Measurements from ENCODE around the gene SLC41A3. TPM values are rescaled to one million over a fixed set of nuclear protein-coding genes. Genes with fewer than 3 reads are reported as not detected.

Gene SLC41A3
- total and polyA plus RNA-seq, 2 experiments from 2014 or later, result 19.8 to 56.0 TPM

DNA sequence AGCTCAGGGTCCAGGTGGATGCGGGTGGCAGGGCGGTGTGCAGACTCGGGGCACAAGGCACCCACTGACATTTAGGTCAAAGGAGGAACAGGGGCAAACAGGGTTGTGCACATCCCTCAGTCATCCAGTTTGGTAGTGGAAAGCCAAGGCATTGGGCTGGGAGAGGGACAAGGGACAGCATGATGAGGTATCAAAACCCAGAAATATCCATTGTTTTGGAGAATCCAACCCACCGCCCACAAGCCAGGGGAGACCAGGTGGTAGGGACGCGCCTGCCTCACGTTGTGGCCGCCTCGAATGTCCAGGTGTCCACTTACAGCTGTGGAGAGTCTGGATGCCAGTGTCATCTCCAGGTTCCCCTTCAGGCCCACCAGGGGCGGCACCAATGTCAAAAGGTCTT is 33.3 kb downstream of the SLC41A3 start:
- Histone ChIP-seq H3F3A (ENCODE audit: insufficient read depth) (no peaks in the 10 kb centered on the region), H2AFZ (no peak overlapping the region), H3K27ac (no peak overlapping the region), H3K79me2 (ENCODE audit: insufficient read depth) (no peaks in the 10 kb centered on the region), H3K9me3 (ENCODE audit: low read depth) (no peaks in the 10 kb centered on the region), H4K20me1 (ENCODE audit: insufficient read depth) (no peaks in the 10 kb centered on the region), H3K36me3 (ENCODE audit: low read depth) (no peaks in the 10 kb centered on the region), H3K27me3 (replicated peaks; ENCODE audit: insufficient read depth) (no peaks in the 10 kb centered on the region), H3K9ac (no peak overlapping the region), H3K4me1 (ENCODE audit: insufficient read depth) (no peaks in the 10 kb centered on the region), H3K4me2 (ENCODE audit: unreplicated experiment) (no peak overlapping the region), H3K9me2 (ENCODE audit: insufficient read depth) (no peaks in the 10 kb centered on the region), H3K4me3 (no peak overlapping the region)
- DNase-seq, result no peak
- no peak for TF ChIP-seq EZH2 (IDR thresholded peaks at IDR 0.05; ENCODE audit: insufficient read depth, poor library complexity, severe bottlenecking)
- no peak for TF ChIP-seq EZH2phosphoT487 (IDR thresholded peaks at IDR 0.05; ENCODE audit: insufficient read depth, low read depth)
- in situ Hi-C loops (cut with MboI), result no loop called here
- 90 to 95% methylated on average over 10 of the region's 10 CpGs for WGBS, 2 experiments (ENCODE audit: low coverage in 1 of 2, low lambda C conversion rate in 2 of 2, missing lambda C conversion rate in 2 of 2)

DNA sequence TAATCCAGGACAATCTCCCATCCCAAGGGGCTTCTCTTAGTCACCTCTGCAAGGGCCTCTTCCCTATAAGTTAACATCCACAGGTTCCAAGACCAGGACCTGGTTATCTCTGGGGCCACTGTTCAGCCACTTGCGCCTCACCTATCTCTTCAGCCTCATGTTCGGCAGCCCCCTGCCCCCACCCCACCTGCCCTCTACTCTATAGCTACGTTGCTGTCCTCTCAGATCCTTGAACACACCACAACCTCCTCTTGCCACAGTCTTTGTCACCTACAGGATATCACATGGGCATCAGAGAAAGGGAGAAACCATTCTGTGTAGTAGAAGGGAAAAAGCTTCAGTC is 33.9 kb downstream of the SLC41A3 start:
- no peak overlapping the region for H3K9ac ChIP-seq
- H3K4me3 ChIP-seq, result no peak overlapping the region
- H3K4me2 ChIP-seq (ENCODE audit: unreplicated experiment), result no peak overlapping the region
- no peaks in the 10 kb centered on the region for H3K9me2 ChIP-seq (ENCODE audit: insufficient read depth)
- no peaks in the 10 kb centered on the region for H3K79me2 ChIP-seq (ENCODE audit: insufficient read depth)
- in situ Hi-C loops (cut with MboI), result no loop called here
- 81 to 83% methylated on average over 3 of the region's 3 CpGs for WGBS, 2 experiments (ENCODE audit: low coverage in 1 of 2, low lambda C conversion rate in 2 of 2, missing lambda C conversion rate in 2 of 2)
- no peaks in the 10 kb centered on the region for H3K4me1 ChIP-seq (ENCODE audit: insufficient read depth)
- H2AFZ ChIP-seq, result no peak overlapping the region
- H4K20me1 ChIP-seq (ENCODE audit: insufficient read depth), result no peaks in the 10 kb centered on the region
- no peaks in the 10 kb centered on the region for H3F3A ChIP-seq (ENCODE audit: insufficient read depth)
- no peaks in the 10 kb centered on the region for H3K36me3 ChIP-seq (ENCODE audit: low read depth)
- TF ChIP-seq EZH2 (IDR thresholded peaks at IDR 0.05; ENCODE audit: insufficient read depth, poor library complexity, severe bottlenecking) (no peak), EZH2phosphoT487 (IDR thresholded peaks at IDR 0.05; ENCODE audit: insufficient read depth, low read depth) (no peak)
- DNase-seq, result no peak
- no peaks in the 10 kb centered on the region for H3K9me3 ChIP-seq (ENCODE audit: low read depth)
- no peak overlapping the region for H3K27ac ChIP-seq
- H3K27me3 ChIP-seq (replicated peaks; ENCODE audit: insufficient read depth), result no peaks in the 10 kb centered on the region

DNA sequence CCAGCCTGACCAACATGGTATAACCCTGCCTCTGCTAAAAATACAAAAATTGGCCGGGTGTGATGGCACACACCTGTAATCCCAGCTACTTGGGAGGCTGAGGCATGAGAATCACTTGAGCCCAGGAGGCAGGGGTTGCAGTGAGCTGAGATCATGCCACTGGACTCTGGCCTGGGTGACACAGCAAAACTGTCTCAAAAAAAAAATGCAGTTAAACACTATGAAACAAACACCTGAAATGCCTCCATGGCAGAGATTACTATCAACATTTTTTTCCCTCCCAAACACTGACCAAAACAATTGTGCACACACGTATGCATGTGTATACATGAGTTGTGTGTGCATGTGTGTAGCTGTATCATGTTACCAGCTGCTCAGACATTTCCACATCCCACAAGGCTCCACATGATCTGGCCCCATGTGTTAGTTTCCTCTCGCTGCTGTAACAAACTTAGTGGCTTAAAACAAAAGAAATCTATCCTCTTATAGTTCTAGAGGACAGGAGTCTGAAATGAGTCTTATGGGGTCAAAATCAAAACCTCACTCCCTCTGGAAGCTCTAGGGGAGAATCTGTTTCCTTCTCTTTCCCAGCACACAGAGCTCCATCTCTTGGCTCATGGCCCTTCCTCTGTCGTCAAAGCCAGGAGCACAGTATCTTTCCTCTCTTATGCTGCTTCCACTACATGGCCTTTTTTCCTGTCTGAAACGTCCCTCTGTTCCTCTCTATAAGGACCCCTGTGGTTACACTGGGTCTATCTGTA is 34.5 kb downstream of the SLC41A3 start:
- Histone ChIP-seq H3K4me1 (ENCODE audit: insufficient read depth) (no peaks in the 10 kb centered on the region), H3K27ac (no peak overlapping the region), H4K20me1 (ENCODE audit: insufficient read depth) (no peaks in the 10 kb centered on the region), H3F3A (ENCODE audit: insufficient read depth) (no peaks in the 10 kb centered on the region), H3K9ac (no peak overlapping the region), H3K9me3 (ENCODE audit: low read depth) (no peaks in the 10 kb centered on the region), H3K79me2 (ENCODE audit: insufficient read depth) (no peaks in the 10 kb centered on the region), H3K27me3 (replicated peaks; ENCODE audit: insufficient read depth) (no peaks in the 10 kb centered on the region), H3K4me3 (no peak overlapping the region), H2AFZ (no peak overlapping the region), H3K4me2 (ENCODE audit: unreplicated experiment) (no peak overlapping the region), H3K9me2 (ENCODE audit: insufficient read depth) (no peaks in the 10 kb centered on the region), H3K36me3 (ENCODE audit: low read depth) (no peaks in the 10 kb centered on the region)
- DNase-seq, result no peak
- in situ Hi-C loops (cut with MboI), result no loop called here
- WGBS, 2 experiments (ENCODE audit: low coverage in 1 of 2, low lambda C conversion rate in 2 of 2, missing lambda C conversion rate in 2 of 2), result 74 to 76% methylated on average over 5 of the region's 5 CpGs
- TF ChIP-seq EZH2 (IDR thresholded peaks at IDR 0.05; ENCODE audit: insufficient read depth, poor library complexity, severe bottlenecking) (no peak), EZH2phosphoT487 (IDR thresholded peaks at IDR 0.05; ENCODE audit: insufficient read depth, low read depth) (no peak)

DNA sequence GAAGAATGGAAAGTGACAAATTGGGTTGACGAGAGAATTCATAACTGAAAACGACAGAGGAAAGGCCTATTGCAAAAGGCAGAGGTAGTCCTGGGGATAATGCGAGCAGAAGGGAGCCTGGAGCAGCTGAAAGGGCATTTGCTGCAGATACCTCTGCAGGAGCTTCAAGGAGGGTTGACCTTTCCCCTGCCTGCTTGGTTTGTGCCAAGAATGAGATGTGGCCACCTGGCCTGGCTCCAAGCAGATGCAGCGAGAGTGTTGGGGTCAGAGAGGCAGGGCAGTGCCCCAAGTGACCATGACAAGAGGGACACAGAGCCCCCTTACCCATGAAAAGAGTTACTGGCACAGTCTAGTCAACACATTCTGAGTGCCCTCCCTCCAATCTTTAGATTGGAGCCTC is 43.5 kb downstream of the SLC41A3 start:
- 77 to 86% methylated on average over 4 of the region's 4 CpGs for WGBS, 2 experiments (ENCODE audit: low coverage in 1 of 2, low lambda C conversion rate in 2 of 2, missing lambda C conversion rate in 2 of 2)

More for the DNA sequence above, 43.5 kb downstream of the SLC41A3 start:
- Histone ChIP-seq H3K4me2 (ENCODE audit: unreplicated experiment) (no peak overlapping the region), H3K9me2 (ENCODE audit: insufficient read depth) (no peaks in the 10 kb centered on the region), H2AFZ (no peak overlapping the region), H3K79me2 (ENCODE audit: insufficient read depth) (no peaks in the 10 kb centered on the region), H3K27me3 (replicated peaks; ENCODE audit: insufficient read depth) (no peaks in the 10 kb centered on the region), H3K4me3 (no peak overlapping the region), H3K9me3 (ENCODE audit: low read depth) (no peaks in the 10 kb centered on the region), H3K9ac (no peak overlapping the region), H3F3A (ENCODE audit: insufficient read depth) (no peaks in the 10 kb centered on the region), H3K4me1 (ENCODE audit: insufficient read depth) (no peaks in the 10 kb centered on the region), H3K27ac (no peak overlapping the region), H3K36me3 (ENCODE audit: low read depth) (no peaks in the 10 kb centered on the region), H4K20me1 (ENCODE audit: insufficient read depth) (no peaks in the 10 kb centered on the region)
- TF ChIP-seq EZH2 (IDR thresholded peaks at IDR 0.05; ENCODE audit: insufficient read depth, poor library complexity, severe bottlenecking), result no peak
- in situ Hi-C loops (cut with MboI), result no loop called here
- no peak for DNase-seq
